Testis (tissue), 3 donors: ENCODE measurements around the gene RNF169. TPM values are rescaled to one million over a fixed set of nuclear protein-coding genes. Genes with fewer than 3 reads are reported as not detected.

Source experiments
- DNase-seq: peaks from one replicate; pipeline ENCODE4 v3.0.0-alpha.2; 2019
- H3K27ac ChIP-seq, 2 donors: fragments of 200-600 bp; sonication (generic); one replicate each; pipeline ENCODE4 v1.5.1; 2019
- H3K27me3 ChIP-seq: fragments of 200-600 bp; sonication (generic); one replicate; pipeline ENCODE4 v1.5.1; 2019
- H3K36me3 ChIP-seq: fragments of 200-600 bp; sonication (generic); one replicate; pipeline ENCODE4 v1.5.1; 2017; ENCODE audit warnings: low read depth; ENCODE audit errors: missing control alignments
- H3K4me1 ChIP-seq: fragments of 200-600 bp; sonication (generic); one replicate; pipeline ENCODE4 v1.5.1; 2019
- H3K4me3 ChIP-seq, 2 donors: fragments of 200-600 bp; sonication (generic); one replicate each; pipeline ENCODE4 v1.5.1; 2017 to 2019
- H3K9me3 ChIP-seq: fragments of 200-600 bp; sonication (generic); one replicate; pipeline ENCODE4 v1.5.1; 2017
- CTCF ChIP-seq, 3 experiments: fragments of 450-650 bp in 2 of 3; fragments of 200-600 bp in 1 of 3; sonication (generic) in 1 of 3; IDR thresholded peaks; one replicate each; pipeline ENCODE4 v1.5.1; 2016 to 2019; ENCODE audit warnings: antibody characterized with exemption in 3 of 3, mild to moderate bottlenecking in 2 of 3, moderate library complexity in 1 of 3
- POLR2A ChIP-seq: fragments of 450-650 bp; IDR thresholded peaks from one replicate; pipeline ENCODE4 v1.6.1; 2017; ENCODE audit warnings: antibody characterized with exemption, mild to moderate bottlenecking, moderate library complexity
- WGBS, 2 donors: methylation state at CpG; one replicate each; pipeline ENCODE4 v1.1.5; 2018; 5-methylcytosine and 5-hydroxymethylcytosine counted together
- intact Hi-C: fragments of 100-400 bp; cut with DNase I; formaldehyde crosslinking; loops from one replicate; pipeline ENCODE4 v1.15.1; 2023; ENCODE audit warnings: low total_unique reads
- polyA plus RNA-seq: library from polyadenylated mRNA; stranded (reverse); fragments of 350-450 nt; fragmentation: Illumina TruSeq; extraction: RNeasy Lipid Tissue Mini Kit (QIAGEN cat#74804); gene quantifications from one replicate; pipeline ENCODE4 v1.2.3, GENCODE V29; 2014; ENCODE audit warnings: low read depth, low replicate concordance; ENCODE audit not compliant: insufficient read depth
- total RNA-seq, 2 donors: library from RNA; depleted of rRNA; stranded (reverse); fragments of >200 nt; gene quantifications; one replicate each; pipeline ENCODE4 v1.2.3, GENCODE V29; 2016

The RNF169 gene
- total and polyA plus RNA-seq, 3 donors from 2014 or later = 7.2 to 19.4 (median 19.3) TPM

GRCh38 chr11:74839446-74839845, 90.8 kb downstream of the RNF169 start:
- H3K27me3 ChIP-seq = no peaks in the 10 kb centered on the region
- H3K36me3 ChIP-seq = no peaks in the 10 kb centered on the region
- no peak for DNase-seq
- WGBS, 2 donors = 70 to 87% methylated on average over 1 of the region's 1 CpG
- no peak overlapping the region for H3K4me3 ChIP-seq
- H3K9me3 ChIP-seq = no peaks in the 10 kb centered on the region
- H3K27ac ChIP-seq = no peak overlapping the region
- intact Hi-C loops = no loop called here
- TF ChIP-seq CTCF (IDR thresholded peaks at IDR 0.05) (no peak), POLR2A (no peak)
- H3K4me1 ChIP-seq = no peaks in the 10 kb centered on the region

GRCh38 chr11:74839971-74840370, 91.3 kb downstream of the RNF169 start:
- intact Hi-C loops = no loop called here
- Histone ChIP-seq H3K4me3 (no peak overlapping the region), H3K4me1 (no peaks in the 10 kb centered on the region), H3K27me3 (no peaks in the 10 kb centered on the region), H3K27ac (no peak overlapping the region), H3K36me3 (no peaks in the 10 kb centered on the region), H3K9me3 (no peaks in the 10 kb centered on the region)
- no peak for TF ChIP-seq POLR2A
- TF ChIP-seq CTCF (IDR thresholded peaks at IDR 0.05) = no peak
- DNase-seq = no peak
- WGBS, 2 donors = 79 to 90% methylated on average over 2 of the region's 2 CpGs

GRCh38 chr11:74840486-74840885, 91.8 kb downstream of the RNF169 start:
- no peaks in the 10 kb centered on the region for H3K4me1 ChIP-seq
- intact Hi-C loops = no loop called here
- H3K36me3 ChIP-seq = no peaks in the 10 kb centered on the region
- TF ChIP-seq POLR2A (no peak), CTCF (IDR thresholded peaks at IDR 0.05) (no peak)
- no peaks in the 10 kb centered on the region for H3K9me3 ChIP-seq
- no peak for DNase-seq
- no peak overlapping the region for H3K27ac ChIP-seq
- 73 to 81% methylated on average over 2 of the region's 2 CpGs for WGBS, 2 donors
- H3K4me3 ChIP-seq = no peak overlapping the region
- no peaks in the 10 kb centered on the region for H3K27me3 ChIP-seq

- H3K27ac ChIP-seq = no peak overlapping the region
- H3K4me3 ChIP-seq = no peak overlapping the region
- no peak for TF ChIP-seq POLR2A
- H3K4me1 ChIP-seq = no peaks in the 10 kb centered on the region
- no peaks in the 10 kb centered on the region for H3K36me3 ChIP-seq
- no peaks in the 10 kb centered on the region for H3K9me3 ChIP-seq
- DNase-seq = no peak
- no peaks in the 10 kb centered on the region for H3K27me3 ChIP-seq
- WGBS, 2 donors = 91 to 94% methylated on average over 6 to 13 of the region's 13 CpGs
- intact Hi-C loops = no loop called here
Observed at GRCh38 chr11:74842967-74843366, 94.3 kb downstream of the RNF169 start.

- no peaks in the 10 kb centered on the region for H3K4me1 ChIP-seq
- DNase-seq = no peak
- intact Hi-C loops = no loop called here
- TF ChIP-seq POLR2A (no peak), CTCF (IDR thresholded peaks at IDR 0.05) (no peak)
- no peak overlapping the region for H3K4me3 ChIP-seq
- WGBS, 2 donors = 93 to 94% methylated on average over 3 of the region's 3 CpGs
- H3K27ac ChIP-seq = no peak overlapping the region
- no peaks in the 10 kb centered on the region for H3K36me3 ChIP-seq
- no peaks in the 10 kb centered on the region for H3K27me3 ChIP-seq
- no peaks in the 10 kb centered on the region for H3K9me3 ChIP-seq
Observed at GRCh38 chr11:74844072-74844471, 95.4 kb downstream of the RNF169 start.
